GM20431 (cell line): ENCODE data around the gene DEFB112.

Source experiments
- in situ Hi-C: fragments of 300-500 bp; cut with MseI, MboI; formaldehyde crosslinking; loops from one replicate; pipeline ENCODE4 v1.15.0; 2020; ENCODE audit warnings: low sequenced_read_pairs; ENCODE audit not compliant: unreplicated experiment

The DEFB112 gene, protein sequence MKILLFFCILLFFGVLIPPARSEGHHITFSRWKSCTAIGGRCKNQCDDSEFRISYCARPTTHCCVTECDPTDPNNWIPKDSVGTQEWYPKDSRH

GRCh38 chr6:50049829-50050228 lies at the start of gene DEFB112:
TSS of gene DEFB112 (minus strand) at chr6:50049929. CDS start at chr6:50049869, 60 bp downstream.
- in situ Hi-C loops, result no loop called here

GRCh38 chr6:50098641-50098993 lies 48.9 kb upstream of the DEFB112 start:
- in situ Hi-C loops, result no loop called here

GRCh38 chr6:50097966-50098640 lies 48.4 kb upstream of the DEFB112 start:
- in situ Hi-C loops, result no loop called here

DNA sequence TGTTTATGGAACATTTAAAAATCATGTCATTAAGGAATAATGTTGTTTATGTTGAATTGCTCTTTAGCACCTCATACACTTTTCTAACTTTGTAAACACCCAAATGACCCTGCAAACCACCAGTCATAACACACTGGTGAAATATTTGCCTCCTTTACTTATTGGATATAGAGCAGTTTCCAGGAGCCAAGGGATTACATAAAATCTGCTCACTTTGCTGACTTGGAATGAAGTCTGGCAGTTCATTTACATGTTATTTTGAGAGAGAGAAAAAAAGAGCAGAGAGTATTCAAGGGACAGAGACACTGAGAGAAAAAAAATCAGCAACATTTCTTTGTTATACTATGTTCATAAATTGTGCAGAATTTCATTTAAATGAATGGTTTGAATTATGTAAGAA lies 46.6 kb upstream of the DEFB112 start:
- in situ Hi-C loops, result no loop called here

DNA sequence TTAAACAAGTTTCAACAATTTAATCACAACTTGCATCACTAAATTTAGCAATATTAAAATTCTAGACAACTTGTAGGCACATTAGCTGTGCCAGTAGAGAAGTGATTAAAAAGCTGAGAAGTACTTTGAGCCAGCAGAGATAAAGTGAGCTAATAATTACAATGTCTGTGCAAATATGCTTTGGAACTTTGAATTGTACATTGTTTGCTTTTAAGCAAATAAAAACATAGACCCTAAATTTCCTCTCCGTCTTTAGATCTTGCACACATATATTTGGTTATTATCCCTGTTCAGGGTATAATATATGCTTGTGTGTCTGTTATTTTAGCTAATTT lies 44.2 kb upstream of the DEFB112 start:
- in situ Hi-C loops, result no loop called here

GRCh38 chr6:50093116-50093937 lies 43.6 kb upstream of the DEFB112 start:
- in situ Hi-C loops, result no loop called here

GRCh38 chr6:50091641-50092040 lies 41.9 kb upstream of the DEFB112 start:
- in situ Hi-C loops, result no loop called here

- in situ Hi-C loops, result no loop called here
Observed at GRCh38 chr6:50089911-50090310, 40.2 kb upstream of the DEFB112 start.

GRCh38 chr6:50087231-50087954 lies 37.7 kb upstream of the DEFB112 start:
- in situ Hi-C loops, result no loop called here

DNA sequence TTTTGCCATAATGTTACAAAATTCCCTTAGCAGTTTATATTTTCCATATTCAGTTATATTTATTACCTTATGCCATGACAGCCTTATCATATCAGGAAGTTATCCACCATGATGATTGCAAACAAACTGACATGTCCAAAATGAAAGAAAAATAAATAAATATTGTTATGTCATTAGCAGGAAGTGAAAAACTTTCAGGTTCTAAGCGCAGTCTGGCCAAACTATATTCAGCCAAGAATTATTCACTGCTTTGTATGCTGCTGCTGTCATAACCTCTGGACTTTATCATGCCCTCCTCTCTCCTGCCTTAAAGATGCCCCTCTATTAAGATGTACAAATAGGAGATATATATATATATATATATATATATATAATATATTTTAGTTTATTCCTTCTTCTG lies 27.7 kb upstream of the DEFB112 start:
- in situ Hi-C loops, result no loop called here

- in situ Hi-C loops, result no loop called here
Observed at GRCh38 chr6:50076431-50076830, 26.7 kb upstream of the DEFB112 start.

DNA sequence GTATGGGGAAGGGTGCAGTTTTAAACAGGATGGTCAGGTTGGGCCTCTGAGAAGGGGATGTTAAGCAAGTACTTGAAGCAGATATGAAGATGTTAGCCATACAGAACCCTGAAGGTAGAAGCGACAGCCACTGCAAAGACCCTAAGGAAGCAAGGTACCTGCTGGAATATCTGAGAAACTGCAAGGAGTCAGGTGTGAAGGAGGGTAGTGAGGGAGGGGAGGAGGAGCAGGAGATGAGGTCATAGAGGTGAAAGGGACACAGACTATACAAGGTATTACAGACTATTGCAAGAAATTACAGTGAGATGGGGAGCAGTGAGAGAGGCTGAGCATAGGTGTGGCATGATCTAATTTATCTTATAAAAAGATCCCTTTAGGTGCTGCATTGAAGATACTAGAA lies 22.2 kb upstream of the DEFB112 start:
- in situ Hi-C loops, result no loop called here

DNA sequence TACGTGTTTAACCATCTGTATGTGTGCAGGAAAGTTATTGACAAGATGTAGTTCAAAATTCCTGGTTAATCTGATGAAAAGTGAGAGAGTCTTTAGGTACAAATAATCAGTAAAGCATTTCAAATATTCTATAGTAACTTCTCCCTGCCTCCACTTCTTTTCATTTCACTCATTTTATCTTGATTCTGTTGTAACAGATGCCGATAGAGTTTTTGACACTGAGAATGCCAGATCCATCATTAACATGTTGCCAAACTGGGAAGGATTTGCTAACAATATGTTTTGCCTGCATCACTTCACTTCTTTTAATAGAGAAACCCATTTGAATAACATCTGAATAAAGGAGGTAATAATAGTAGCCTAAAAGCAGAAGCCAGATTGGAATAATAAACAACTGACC lies 20.4 kb upstream of the DEFB112 start:
- in situ Hi-C loops, result no loop called here

- in situ Hi-C loops, result no loop called here
Observed at GRCh38 chr6:50062051-50062450, 12.3 kb upstream of the DEFB112 start.

DNA sequence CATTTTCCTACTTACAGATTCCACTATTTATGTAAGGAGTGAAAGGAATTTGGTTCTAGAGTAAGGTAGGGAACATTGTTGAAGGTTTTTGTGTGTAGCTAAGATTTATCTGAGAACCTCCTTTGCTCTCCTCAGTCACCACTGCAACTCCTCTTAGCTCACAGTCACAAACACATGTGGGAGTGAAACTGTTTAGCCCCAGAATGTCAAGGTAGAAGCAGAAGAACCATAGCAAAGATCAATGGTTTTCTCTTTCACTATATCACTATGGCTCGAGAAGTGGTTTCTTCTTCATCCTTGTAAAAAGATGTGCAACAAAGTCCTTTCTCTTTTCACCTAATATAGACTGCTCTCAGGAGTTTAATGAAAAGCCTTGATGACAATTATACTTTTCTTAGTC lies 6.5 kb upstream of the DEFB112 start:
- in situ Hi-C loops, result no loop called here

DNA sequence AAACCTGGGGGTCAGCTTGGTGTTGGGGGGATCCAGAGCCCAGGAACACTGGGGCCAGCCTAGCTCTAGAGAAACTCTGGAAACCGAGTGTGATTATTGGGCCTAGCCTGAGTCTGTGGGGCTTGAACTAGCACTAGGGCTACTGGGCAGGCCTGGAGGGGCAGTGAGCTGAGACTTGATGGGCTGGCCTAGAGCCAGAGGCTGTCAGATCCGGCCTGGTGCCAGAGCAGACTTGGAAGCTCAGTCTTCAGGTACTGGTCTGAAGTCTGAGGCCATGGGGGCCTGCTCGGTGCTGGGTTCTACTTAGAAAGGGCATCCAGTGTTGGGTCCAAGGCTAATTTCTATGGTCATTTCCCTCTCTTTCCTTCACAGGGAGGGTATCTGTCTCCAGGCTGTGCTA lies 2.7 kb downstream of the DEFB112 start:
- in situ Hi-C loops, result no loop called here

- in situ Hi-C loops, result no loop called here
Observed at GRCh38 chr6:50030777-50031562, 18.8 kb downstream of the DEFB112 start.

- in situ Hi-C loops, result no loop called here
Observed at GRCh38 chr6:50030350-50030749, 19.4 kb downstream of the DEFB112 start.

- in situ Hi-C loops, result no loop called here
Observed at GRCh38 chr6:50025258-50025657, 24.5 kb downstream of the DEFB112 start.

DNA sequence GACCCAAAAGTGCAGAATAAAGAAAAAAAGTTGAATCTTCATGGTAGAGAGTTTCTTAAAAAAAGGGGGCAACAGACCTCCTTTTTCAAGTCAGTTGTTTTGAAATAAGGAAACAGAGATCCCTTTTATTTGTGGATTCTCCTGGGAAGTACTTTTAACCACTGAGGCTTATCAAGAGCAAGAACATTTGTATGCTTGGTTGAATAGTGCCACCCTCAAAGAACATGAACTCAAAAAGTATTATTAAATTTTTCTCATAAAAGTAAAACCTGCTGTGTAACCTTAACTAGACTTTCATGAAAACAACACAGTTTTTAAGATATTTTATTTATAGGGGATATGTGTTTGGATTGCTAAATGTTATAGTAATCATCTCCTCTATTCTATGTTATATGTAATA lies 27.8 kb downstream of the DEFB112 start, which contains the start of gene DEFB110:
Gene DEFB110 (minus strand): TSS at position 101 of the 400 bp plus-strand sequence. CDS start 59 bp downstream, at position 42.
- in situ Hi-C loops, result no loop called here
